Body of pancreas (tissue), 4 donors: ENCODE data around the gene N4BP2L1. TPM values are rescaled to one million over a fixed set of nuclear protein-coding genes. Genes with fewer than 3 reads are reported as not detected.

ENCODE experiments used
- ATAC-seq: fragments of 150-250 bp; one replicate; pipeline ENCODE4 v1.9.1; 2016
- DNase-seq, 4 donors: peaks; one replicate each; pipeline ENCODE4 v3.0.0-alpha.2; 2019
- H3K27ac ChIP-seq, 4 donors: fragments of 200-600 bp; sonication (generic); 1 replicate in 3 of 4; 2 replicates in 1 of 4; pipeline versions ENCODE4 v1.5.1 to v1.6.1; 2016 to 2019; ENCODE audit warnings: mild to moderate bottlenecking in 1 of 4, mixed read lengths in 1 of 4, moderate library complexity in 1 of 4
- H3K27me3 ChIP-seq, 2 donors: fragments of 200-600 bp; sonication (generic); one replicate each; pipeline ENCODE4 v1.6.0; 2016; ENCODE audit warnings: mild to moderate bottlenecking in 1 of 2
- H3K36me3 ChIP-seq, 2 donors: fragments of 200-600 bp; sonication (generic); replicated peaks in 1 of 2; 2 replicates each; pipeline ENCODE4 v1.5.1; 2016; ENCODE audit warnings: low read depth in 2 of 2; ENCODE audit not compliant: insufficient read depth in 1 of 2
- H3K4me1 ChIP-seq: fragments of 200-600 bp; sonication (generic); one replicate; pipeline ENCODE4 v1.6.0; 2016
- H3K4me3 ChIP-seq, 2 donors: fragments of 200-600 bp; sonication (generic); 1 replicate in 1 of 2; 2 replicates in 1 of 2; pipeline ENCODE4 v1.5.1; 2016 to 2019
- H3K9me3 ChIP-seq, 3 donors: fragments of 200-600 bp; sonication (generic); 1 replicate in 2 of 3; 2 replicates in 1 of 3; pipeline ENCODE4 v1.5.1; 2016
- CTCF ChIP-seq, 7 experiments: fragments of 450-650 bp in 4 of 7; fragments of 200-600 bp in 3 of 7; sonication (generic) in 3 of 7; IDR thresholded peaks; one replicate each; pipeline ENCODE4 v1.5.1; 2016 to 2019; ENCODE audit warnings: antibody characterized with exemption in 7 of 7
- POLR2A ChIP-seq, 3 donors: fragments of 450-650 bp; IDR thresholded peaks; one replicate each; pipeline ENCODE4 v1.6.1; 2016; ENCODE audit warnings: antibody characterized with exemption in 3 of 3, mild to moderate bottlenecking in 2 of 3
- WGBS, 2 donors: methylation state at CpG; one replicate each; pipeline ENCODE4 v1.1.5; 2017; 5-methylcytosine and 5-hydroxymethylcytosine counted together
- intact Hi-C: fragments of 100-400 bp; cut with DNase I; formaldehyde crosslinking; loops from one replicate; pipeline ENCODE4 v1.15.1; 2023
- total RNA-seq, 2 donors: library from RNA; depleted of rRNA; stranded (reverse); fragments of >200 nt; gene quantifications; one replicate each; pipeline ENCODE4 v1.1.0, GENCODE V29; 2016

The N4BP2L1 gene
- total RNA-seq, 2 donors from 2014 or later: 18.5 to 20.5 TPM

- WGBS, 2 donors: 88 to 91% methylated on average over 7 of the region's 7 CpGs
Measured at GRCh38 chr13:32425158-32425557, 2.8 kb downstream of the N4BP2L1 start.

GRCh38 chr13:32423592-32423991 lies 4.3 kb downstream of the N4BP2L1 start:
- no peak for DNase-seq
- intact Hi-C loops: no loop called here
- Histone ChIP-seq H3K4me3 (no peak overlapping the region), H3K27me3 (no peaks in the 10 kb centered on the region), H3K27ac (no peak overlapping the region), H3K9me3 (no peaks in the 10 kb centered on the region), H3K4me1 (peaks cover 20% of the 10 kb centered on the region), H3K36me3 (no peaks in the 10 kb centered on the region)
- TF ChIP-seq POLR2A (IDR thresholded peaks at IDR 0.05) (no peak), CTCF (IDR thresholded peaks at IDR 0.05) (no peak)
- ATAC-seq: no peak
- 75 to 93% methylated on average over 3 of the region's 3 CpGs for WGBS, 2 donors

More at GRCh38 chr13:32425158-32425557, 2.8 kb downstream of the N4BP2L1 start:
- no peak for DNase-seq
- intact Hi-C loops: no loop called here
- Histone ChIP-seq H3K4me3 (no peak overlapping the region), H3K27ac (no peak overlapping the region), H3K4me1 (peaks cover 26% of the 10 kb centered on the region), H3K36me3 (no peaks in the 10 kb centered on the region), H3K9me3 (no peaks in the 10 kb centered on the region), H3K27me3 (no peaks in the 10 kb centered on the region)
- no peak for TF ChIP-seq POLR2A (IDR thresholded peaks at IDR 0.05)
- no peak for ATAC-seq

- Histone ChIP-seq H3K4me1 (peaks cover 3% of the 10 kb centered on the region), H3K27ac (no peak overlapping the region), H3K36me3 (no peaks in the 10 kb centered on the region), H3K4me3 (no peak overlapping the region), H3K9me3 (no peaks in the 10 kb centered on the region), H3K27me3 (no peaks in the 10 kb centered on the region)
- 20 to 50% methylated on average over 1 to 2 of the region's 2 CpGs for WGBS, 2 donors
- TF ChIP-seq CTCF (IDR thresholded peaks at IDR 0.05) (no peak), POLR2A (IDR thresholded peaks at IDR 0.05) (no peak)
- no peak for ATAC-seq
- intact Hi-C loops: no loop called here
- no peak for DNase-seq
Measured at GRCh38 chr13:32419862-32420261, 8.1 kb downstream of the N4BP2L1 start.

GRCh38 chr13:32417995-32418394 lies 9.9 kb downstream of the N4BP2L1 start:
- no peak for TF ChIP-seq POLR2A (IDR thresholded peaks at IDR 0.05)
- peaks cover 10% of the 10 kb centered on the region for H3K4me1 ChIP-seq
- H3K4me3 ChIP-seq: no peak overlapping the region
- WGBS, 2 donors: 100% methylated on average over 1 of the region's 1 CpG
- DNase-seq (no peak), ATAC-seq (no peak)
- no peaks in the 10 kb centered on the region for H3K9me3 ChIP-seq
- intact Hi-C loops: no loop called here
- H3K36me3 ChIP-seq: no peaks in the 10 kb centered on the region
- no peak overlapping the region for H3K27ac ChIP-seq
- H3K27me3 ChIP-seq: no peaks in the 10 kb centered on the region

GRCh38 chr13:32415019-32415418 lies 12.9 kb downstream of the N4BP2L1 start:
- peak in 4 of 7 experiments; percentile 11 to 29 (median 18) for TF ChIP-seq CTCF (IDR thresholded peaks at IDR 0.05)
- TF ChIP-seq POLR2A (IDR thresholded peaks at IDR 0.05): no peak
- Histone ChIP-seq H3K36me3 (no peaks in the 10 kb centered on the region), H3K4me1 (peaks cover 10% of the 10 kb centered on the region), H3K9me3 (no peaks in the 10 kb centered on the region), H3K27ac (no peak overlapping the region), H3K4me3 (no peak overlapping the region), H3K27me3 (no peaks in the 10 kb centered on the region)
- peak in 1 of 4 donors; percentile 30 for DNase-seq
- intact Hi-C loops: no loop called here
- ATAC-seq: no peak

GRCh38 chr13:32414580-32414979 lies 13.3 kb downstream of the N4BP2L1 start:
- 52 to 56% methylated on average over 2 of the region's 2 CpGs for WGBS, 2 donors
- H3K27me3 ChIP-seq: no peaks in the 10 kb centered on the region
- H3K4me1 ChIP-seq: peaks cover 10% of the 10 kb centered on the region
- no peaks in the 10 kb centered on the region for H3K9me3 ChIP-seq
- DNase-seq (no peak), ATAC-seq (no peak)
- no peaks in the 10 kb centered on the region for H3K36me3 ChIP-seq
- TF ChIP-seq CTCF (IDR thresholded peaks at IDR 0.05) (no peak), POLR2A (IDR thresholded peaks at IDR 0.05) (no peak)
- intact Hi-C loops: no loop called here
- H3K4me3 ChIP-seq: no peak overlapping the region
- H3K27ac ChIP-seq: no peak overlapping the region
